Activated CD8-positive, alpha-beta T cell treated with anti-CD3 and anti-CD28 coated beads, Interleukin-2, amount 10 ng/mL, durations not matched to agents 7 days and 5 days (primary cell): Measurements from ENCODE around the gene PPM1J. TPM values are rescaled to one million over a fixed set of nuclear protein-coding genes. Genes with fewer than 3 reads are reported as not detected.
A peak's percentile ranks its signal among the peaks of the same experiment; 100 is the strongest.

Experiments
- ATAC-seq: fragments of 150-1000 bp; cut with Tn5 transposase; one replicate; pipeline ENCODE4 v1.10.0; 2021; ENCODE audit warnings: moderate library complexity
- CTCF ChIA-PET: fragments of 350-600 bp; sonication (Branson Sonifier 250); formaldehyde crosslinking; loops from one replicate; lab custom pipeline; 2021; ENCODE audit warnings: antibody characterized with exemption; lab: Charles Lee
- POLR2A ChIA-PET: fragments of 350-600 bp; sonication (Branson Sonifier 250); formaldehyde crosslinking; loops from one replicate; lab custom pipeline; 2021; ENCODE audit warnings: antibody characterized with exemption; lab: Charles Lee
- DNase-seq: peaks from one replicate; pipeline ENCODE4 v3.0.0-alpha.2; 2020
- H3K27ac Mint-ChIP-seq: one replicate; pipeline ENCODE4 v1.8.0; 2021; ENCODE audit warnings: mild to moderate bottlenecking, mixed read lengths
- H3K27me3 Mint-ChIP-seq: one replicate; pipeline ENCODE4 v1.8.0; 2021; ENCODE audit warnings: low read depth, mixed read lengths
- H3K36me3 Mint-ChIP-seq: one replicate; pipeline ENCODE4 v1.8.0; 2021; ENCODE audit warnings: low read depth, mixed read lengths
- H3K4me1 Mint-ChIP-seq: one replicate; pipeline ENCODE4 v1.8.0; 2021; ENCODE audit warnings: low read depth, mixed read lengths
- H3K4me3 Mint-ChIP-seq: one replicate; pipeline ENCODE4 v1.8.0; 2021; ENCODE audit warnings: mild to moderate bottlenecking, mixed read lengths
- H3K9me3 Mint-ChIP-seq: one replicate; pipeline ENCODE4 v1.8.0; 2022; ENCODE audit warnings: mixed read lengths; ENCODE audit not compliant: insufficient read depth
- total RNA-seq, 2 experiments: library from RNA; stranded (reverse); gene quantifications; one replicate each; pipeline ENCODE4 v1.2.3, GENCODE V29; 2021

PPM1J gene
- total RNA-seq, 2 experiments from 2014 or later = not detected

- peaks cover 47% of the 10 kb centered on the region for H3K27me3 Mint-ChIP-seq
- H3K27ac Mint-ChIP-seq = no peak overlapping the region
- H3K9me3 Mint-ChIP-seq = no peaks in the 10 kb centered on the region
- no peaks in the 10 kb centered on the region for H3K36me3 Mint-ChIP-seq
- CTCF ChIA-PET = interaction anchor here (0.9 to 5.5 kb wide), 4 partner anchors 93 to 320 kb away, joined by 3 to 49 read pairs (median 6); no protein-coding TSS in a partner anchor
- POLR2A ChIA-PET = no interaction called here
- H3K4me3 Mint-ChIP-seq = no peak overlapping the region
- H3K4me1 Mint-ChIP-seq = peaks cover 23% of the 10 kb centered on the region
- no peak for ATAC-seq
- DNase-seq = no peak
These were observed 4.5 kb downstream of the PPM1J start for GRCh38 chr1:112710586-112710985.

- no peak overlapping the region for H3K27ac Mint-ChIP-seq
- H3K9me3 Mint-ChIP-seq = no peaks in the 10 kb centered on the region
- CTCF ChIA-PET = interaction anchor here (0.9 to 5.5 kb wide), 4 partner anchors 94 to 320 kb away, joined by 3 to 49 read pairs (median 6); no protein-coding TSS in a partner anchor
- DNase-seq (no peak), ATAC-seq (no peak)
- peaks cover 47% of the 10 kb centered on the region for H3K27me3 Mint-ChIP-seq
- POLR2A ChIA-PET = no interaction called here
- H3K4me1 Mint-ChIP-seq = peaks cover 25% of the 10 kb centered on the region
- H3K4me3 Mint-ChIP-seq = no peak overlapping the region
- H3K36me3 Mint-ChIP-seq = no peaks in the 10 kb centered on the region
These were observed 5.0 kb downstream of the PPM1J start for GRCh38 chr1:112710159-112710558.

- ChIA-PET CTCF (interaction anchor here (0.8 to 5.5 kb wide), 18 partner anchors 9 to 364 kb away, joined by 3 to 49 read pairs (median 4); partner anchors contain the start of genes LRIG2 and MOV10), POLR2A (interaction anchor here (1.2 to 1.4 kb wide), 2 partner anchors 34 to 207 kb away, joined by 4 to 6 read pairs; partner anchors contain the start of gene MOV10)
- no peak overlapping the region for H3K4me3 Mint-ChIP-seq
- H3K27ac Mint-ChIP-seq = no peak overlapping the region
- no peaks in the 10 kb centered on the region for H3K9me3 Mint-ChIP-seq
- ATAC-seq (no peak), DNase-seq (no peak)
- peaks cover 5% of the 10 kb centered on the region for H3K36me3 Mint-ChIP-seq
- peaks cover 32% of the 10 kb centered on the region for H3K4me1 Mint-ChIP-seq
- peaks cover 38% of the 10 kb centered on the region for H3K27me3 Mint-ChIP-seq
These were observed 6.6 kb downstream of the PPM1J start for GRCh38 chr1:112708489-112708888.

- peaks cover 9% of the 10 kb centered on the region for H3K36me3 Mint-ChIP-seq
- ChIA-PET CTCF (interaction anchor here (0.8 to 5.5 kb wide), 18 partner anchors 9 to 365 kb away, joined by 3 to 49 read pairs (median 4); partner anchors contain the start of genes LRIG2 and MOV10), POLR2A (interaction anchor here (1.2 to 1.4 kb wide), 2 partner anchors 33 to 206 kb away, joined by 4 to 6 read pairs; partner anchors contain the start of gene MOV10)
- peaks cover 33% of the 10 kb centered on the region for H3K27me3 Mint-ChIP-seq
- H3K9me3 Mint-ChIP-seq = no peaks in the 10 kb centered on the region
- H3K27ac Mint-ChIP-seq = no peak overlapping the region
- H3K4me1 Mint-ChIP-seq = peaks cover 35% of the 10 kb centered on the region
- ATAC-seq (no peak), DNase-seq (no peak)
- peak overlapping the region; percentile 72 for H3K4me3 Mint-ChIP-seq
These were observed 7.1 kb downstream of the PPM1J start for GRCh38 chr1:112708002-112708448.

- Mint-ChIP-seq H3K4me3 (peak overlapping the region; percentile 72), H3K27me3 (peaks cover 28% of the 10 kb centered on the region), H3K9me3 (no peaks in the 10 kb centered on the region), H3K27ac (peak overlapping the region; percentile 30), H3K4me1 (peaks cover 41% of the 10 kb centered on the region), H3K36me3 (peaks cover 15% of the 10 kb centered on the region)
- ChIA-PET POLR2A (interaction anchor here (0.6 to 1.4 kb wide), 3 partner anchors 33 to 205 kb away, joined by 4 to 6 read pairs (median 4); partner anchors contain the start of gene MOV10), CTCF (interaction anchor here (0.8 to 5.5 kb wide), 16 partner anchors 10 to 366 kb away, joined by 3 to 49 read pairs (median 4); partner anchors contain the start of genes LRIG2 and MOV10)
- ATAC-seq = peak; percentile 71
- peak; percentile 72 for DNase-seq
These were observed 7.7 kb downstream of the PPM1J start for GRCh38 chr1:112707221-112708001.

- Mint-ChIP-seq H3K36me3 (peaks cover 22% of the 10 kb centered on the region), H3K4me1 (peaks cover 49% of the 10 kb centered on the region), H3K4me3 (peak within 1 kb of the TSS; percentile 79), H3K9me3 (no peaks in the 10 kb centered on the region), H3K27ac (peak within 1 kb of the TSS; percentile 92), H3K27me3 (peaks cover 25% of the 10 kb centered on the region)
- ChIA-PET CTCF (interaction anchor here (3.1 to 5.5 kb wide), 2 partner anchors 205 to 316 kb away, joined by 27 to 49 read pairs; no protein-coding TSS in a partner anchor), POLR2A (interaction anchor here (0.6 kb wide), 1 partner anchor 89 kb away, joined by 4 read pairs; no protein-coding TSS in a partner anchor)
- ATAC-seq (peak; percentile 75), DNase-seq (peak; percentile 56)
These were observed 8.5 kb downstream of the PPM1J start, which contains the start of gene RHOC for GRCh38 chr1:112706505-112707220. TSS of gene RHOC (minus strand) at chr1:112707127. CDS start at chr1:112703799, 3,328 bp downstream.

- DNase-seq (peak; percentile 86), ATAC-seq (peak; percentile 72)
- Mint-ChIP-seq H3K9me3 (no peaks in the 10 kb centered on the region), H3K36me3 (peaks cover 31% of the 10 kb centered on the region), H3K27me3 (peaks cover 18% of the 10 kb centered on the region), H3K27ac (peak overlapping the region; percentile 92), H3K4me1 (peaks cover 64% of the 10 kb centered on the region), H3K4me3 (peak overlapping the region; percentile 79)
- CTCF ChIA-PET = interaction anchor here (1.0 to 6.9 kb wide), 7 partner anchors 12 to 368 kb away, joined by 4 to 56 read pairs (median 12); partner anchors contain the start of genes LRIG2, MOV10 and PPM1J
- POLR2A ChIA-PET = interaction anchor here (0.5 to 3.5 kb wide), 6 partner anchors 10 to 98 kb away, joined by 3 to 36 read pairs (median 6); partner anchors contain the start of genes CAPZA1, MOV10, PPM1J and ST7L
These were observed 10.1 kb downstream of the PPM1J start for GRCh38 chr1:112704934-112705627.

GRCh38 chr1:112704391-112704933 is 10.7 kb downstream of the PPM1J start:
- H3K27me3 Mint-ChIP-seq = peaks cover 16% of the 10 kb centered on the region
- H3K4me1 Mint-ChIP-seq = peaks cover 71% of the 10 kb centered on the region
- peak overlapping the region; percentile 79 for H3K4me3 Mint-ChIP-seq
- DNase-seq = no peak
- peaks cover 38% of the 10 kb centered on the region for H3K36me3 Mint-ChIP-seq
- ATAC-seq = no peak
- H3K27ac Mint-ChIP-seq = peak overlapping the region; percentile 92
- no peaks in the 10 kb centered on the region for H3K9me3 Mint-ChIP-seq
- CTCF ChIA-PET = interaction anchor here (1.0 to 6.9 kb wide), 7 partner anchors 12 to 368 kb away, joined by 4 to 56 read pairs (median 12); partner anchors contain the start of genes LRIG2, MOV10 and PPM1J
- POLR2A ChIA-PET = interaction anchor here (0.5 to 3.5 kb wide), 7 partner anchors 11 to 99 kb away, joined by 3 to 36 read pairs (median 4); partner anchors contain the start of genes CAPZA1, MOV10, PPM1J and ST7L

- POLR2A ChIA-PET = interaction anchor here (0.8 to 3.5 kb wide), 7 partner anchors 12 to 85 kb away, joined by 3 to 36 read pairs (median 5); partner anchors contain the start of genes CAPZA1, MOV10, PPM1J and ST7L
- peaks cover 45% of the 10 kb centered on the region for H3K36me3 Mint-ChIP-seq
- ATAC-seq = no peak
- CTCF ChIA-PET = interaction anchor here (1.5 to 6.9 kb wide), 5 partner anchors 13 to 312 kb away, joined by 4 to 56 read pairs (median 14); partner anchors contain the start of genes MOV10 and PPM1J
- peaks cover 73% of the 10 kb centered on the region for H3K4me1 Mint-ChIP-seq
- peaks cover 13% of the 10 kb centered on the region for H3K27me3 Mint-ChIP-seq
- H3K9me3 Mint-ChIP-seq = no peaks in the 10 kb centered on the region
- peak overlapping the region; percentile 92 for H3K27ac Mint-ChIP-seq
- H3K4me3 Mint-ChIP-seq = peak overlapping the region; percentile 79
- no peak for DNase-seq
These were observed 11.4 kb downstream of the PPM1J start for GRCh38 chr1:112703706-112704105.
